Loucy (cell line): ENCODE data around the gene SMAD5.

ENCODE experiments used
- H2AFZ ChIP-seq: fragments of 200-600 bp; sonication (generic); 2 replicates; pipeline ENCODE4 v1.6.0; 2016; ENCODE audit warnings: antibody characterized with exemption, mild to moderate bottlenecking, low read length, moderate library complexity
- H3F3A ChIP-seq: fragments of 200-600 bp; 2 replicates; pipeline ENCODE4 v1.6.0; 2016; ENCODE audit warnings: antibody characterized with exemption, low read depth, mild to moderate bottlenecking
- H3K27me3 ChIP-seq: fragments of 200-600 bp; sonication (generic); 2 replicates; pipeline ENCODE4 v1.6.1; 2014; ENCODE audit warnings: low read length, mild to moderate bottlenecking; ENCODE audit not compliant: insufficient read depth, poor library complexity, severe bottlenecking
- H3K36me3 ChIP-seq: fragments of 200-600 bp; sonication (generic); 2 replicates; pipeline ENCODE4 v1.6.1; 2016; ENCODE audit warnings: low read length; ENCODE audit not compliant: insufficient read depth
- H3K4me1 ChIP-seq: fragments of 200-600 bp; sonication (generic); 2 replicates; pipeline ENCODE4 v1.5.1; 2014; ENCODE audit warnings: low read length, mild to moderate bottlenecking; ENCODE audit not compliant: insufficient read depth, poor library complexity, severe bottlenecking
- H3K4me2 ChIP-seq: fragments of 200-600 bp; sonication (generic); 2 replicates; pipeline ENCODE4 v1.6.0; 2014; ENCODE audit warnings: antibody characterized with exemption, low read length, low read depth, mild to moderate bottlenecking; ENCODE audit not compliant: poor library complexity, severe bottlenecking
- H3K4me3 ChIP-seq: fragments of 200-600 bp; sonication (generic); 2 replicates; pipeline ENCODE4 v1.5.1; 2014; ENCODE audit warnings: low read length, mild to moderate bottlenecking, mixed read lengths; ENCODE audit not compliant: poor library complexity, severe bottlenecking
- H3K79me2 ChIP-seq: fragments of 200-600 bp; sonication (generic); 2 replicates; pipeline ENCODE4 v1.6.1; 2014; ENCODE audit warnings: low read length; ENCODE audit not compliant: insufficient read depth
- H3K9ac ChIP-seq: fragments of 200-600 bp; sonication (generic); 2 replicates; pipeline ENCODE4 v1.6.0; 2014; ENCODE audit warnings: mild to moderate bottlenecking, low read depth, low read length, moderate library complexity; ENCODE audit not compliant: poor library complexity, severe bottlenecking
- H3K9me2 ChIP-seq: fragments of 200-600 bp; sonication (generic); replicated peaks from 2 replicates; pipeline ENCODE4 v1.6.1; 2016; ENCODE audit warnings: low read depth, low read length, mixed read lengths
- H3K9me3 ChIP-seq: fragments of 200-600 bp; sonication (generic); 2 replicates; pipeline ENCODE4 v1.6.1; 2014; ENCODE audit warnings: mild to moderate bottlenecking, antibody characterized with exemption, low read length, low read depth; ENCODE audit not compliant: insufficient read depth
- H4K20me1 ChIP-seq: fragments of 200-600 bp; sonication (generic); 2 replicates; pipeline ENCODE4 v1.6.0; 2014; ENCODE audit warnings: antibody characterized with exemption, low read length, mild to moderate bottlenecking; ENCODE audit not compliant: insufficient read depth, poor library complexity, severe bottlenecking
- EZH2phosphoT487 ChIP-seq: fragments of 200-600 bp; IDR thresholded peaks from 2 replicates; pipeline ENCODE4 v1.6.1; 2018; ENCODE audit warnings: antibody characterized with exemption, mild to moderate bottlenecking, moderate library complexity, borderline replicate concordance
- TF ChIP-seq, protein P1 (sequence below): fragments of 200-600 bp; sonication (generic); conservative IDR thresholded peaks from 2 replicates; pipeline ENCODE4 v1.5.1; 2014; ENCODE audit warnings: mild to moderate bottlenecking, antibody characterized with exemption, low read length

The SMAD5 gene

DNA sequence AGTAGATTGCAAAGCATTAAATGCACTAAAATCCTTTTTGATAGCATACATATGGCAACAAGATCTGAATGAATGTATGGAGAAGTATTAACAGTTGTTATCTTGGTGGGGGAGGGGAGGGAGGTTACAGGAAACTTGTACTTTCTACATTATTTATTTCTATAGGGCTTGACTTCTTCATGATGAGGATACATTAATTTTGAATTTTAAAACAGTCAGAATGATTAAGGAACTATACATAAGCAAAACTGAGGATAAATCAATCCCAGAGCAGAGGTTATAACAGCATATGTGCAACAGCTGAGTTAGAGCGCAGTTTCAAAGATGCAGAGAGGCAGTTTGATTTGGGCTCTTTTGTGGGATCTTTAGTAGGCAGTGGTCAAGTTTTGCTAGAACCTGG, 23.9 kb upstream of the SMAD5 start:
- Histone ChIP-seq H3K4me2 (no peak overlapping the region), H2AFZ (no peak overlapping the region), H3K27me3 (no peaks in the 10 kb centered on the region), H3K4me3 (no peak overlapping the region), H3K4me1 (no peaks in the 10 kb centered on the region), H3K36me3 (no peaks in the 10 kb centered on the region), H3K9ac (no peak overlapping the region), H4K20me1 (no peaks in the 10 kb centered on the region), H3K79me2 (no peaks in the 10 kb centered on the region), H3F3A (no peaks in the 10 kb centered on the region), H3K9me3 (no peaks in the 10 kb centered on the region), H3K9me2 (no peaks in the 10 kb centered on the region)
- TF ChIP-seq, protein P1, sequence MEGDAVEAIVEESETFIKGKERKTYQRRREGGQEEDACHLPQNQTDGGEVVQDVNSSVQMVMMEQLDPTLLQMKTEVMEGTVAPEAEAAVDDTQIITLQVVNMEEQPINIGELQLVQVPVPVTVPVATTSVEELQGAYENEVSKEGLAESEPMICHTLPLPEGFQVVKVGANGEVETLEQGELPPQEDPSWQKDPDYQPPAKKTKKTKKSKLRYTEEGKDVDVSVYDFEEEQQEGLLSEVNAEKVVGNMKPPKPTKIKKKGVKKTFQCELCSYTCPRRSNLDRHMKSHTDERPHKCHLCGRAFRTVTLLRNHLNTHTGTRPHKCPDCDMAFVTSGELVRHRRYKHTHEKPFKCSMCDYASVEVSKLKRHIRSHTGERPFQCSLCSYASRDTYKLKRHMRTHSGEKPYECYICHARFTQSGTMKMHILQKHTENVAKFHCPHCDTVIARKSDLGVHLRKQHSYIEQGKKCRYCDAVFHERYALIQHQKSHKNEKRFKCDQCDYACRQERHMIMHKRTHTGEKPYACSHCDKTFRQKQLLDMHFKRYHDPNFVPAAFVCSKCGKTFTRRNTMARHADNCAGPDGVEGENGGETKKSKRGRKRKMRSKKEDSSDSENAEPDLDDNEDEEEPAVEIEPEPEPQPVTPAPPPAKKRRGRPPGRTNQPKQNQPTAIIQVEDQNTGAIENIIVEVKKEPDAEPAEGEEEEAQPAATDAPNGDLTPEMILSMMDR: no peak
- TF ChIP-seq EZH2phosphoT487: no peak

DNA sequence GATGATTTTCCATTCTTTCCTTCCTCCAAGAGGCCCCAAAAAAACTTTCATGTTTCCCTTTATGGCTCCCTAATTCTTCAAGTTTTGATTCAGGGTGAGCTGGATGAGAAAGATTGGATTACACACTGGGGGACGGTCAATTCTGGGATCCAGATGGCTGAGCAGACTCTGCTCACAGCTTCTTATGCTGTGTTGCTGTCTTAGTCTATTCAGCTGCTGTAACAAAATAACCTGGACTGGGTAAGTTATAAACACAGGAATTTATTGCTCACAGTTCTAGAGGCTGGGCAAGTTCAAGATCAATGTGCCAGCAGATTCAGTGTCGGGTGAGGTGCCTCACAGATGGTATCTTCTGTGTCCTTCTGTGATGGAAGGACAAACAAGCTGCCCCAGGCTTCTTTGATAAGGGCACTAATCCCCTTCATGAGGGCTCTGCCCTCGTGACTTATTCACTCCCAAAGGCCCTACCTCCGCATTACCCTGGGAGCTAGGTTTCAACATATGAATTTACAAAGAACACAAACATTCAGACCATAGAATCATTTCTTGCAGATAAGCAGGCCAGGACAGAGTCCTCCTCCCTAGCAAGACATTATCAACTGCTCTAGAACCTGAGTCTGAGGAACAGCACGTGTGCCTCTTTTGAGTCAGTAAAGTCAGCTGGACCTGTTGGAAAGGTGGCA, 23.1 kb upstream of the SMAD5 start:
- no peaks in the 10 kb centered on the region for H3K27me3 ChIP-seq
- no peak overlapping the region for H3K9ac ChIP-seq
- no peaks in the 10 kb centered on the region for H3K9me3 ChIP-seq
- TF ChIP-seq EZH2phosphoT487: no peak
- TF ChIP-seq, protein P1: no peak
- H3K4me3 ChIP-seq: no peak overlapping the region
- H3K79me2 ChIP-seq: no peaks in the 10 kb centered on the region
- no peaks in the 10 kb centered on the region for H3K9me2 ChIP-seq
- peaks cover under 1% of the 10 kb centered on the region for H3K4me1 ChIP-seq
- H2AFZ ChIP-seq: no peak overlapping the region
- no peaks in the 10 kb centered on the region for H3F3A ChIP-seq
- H3K4me2 ChIP-seq: no peak overlapping the region
- no peaks in the 10 kb centered on the region for H3K36me3 ChIP-seq
- no peaks in the 10 kb centered on the region for H4K20me1 ChIP-seq

DNA sequence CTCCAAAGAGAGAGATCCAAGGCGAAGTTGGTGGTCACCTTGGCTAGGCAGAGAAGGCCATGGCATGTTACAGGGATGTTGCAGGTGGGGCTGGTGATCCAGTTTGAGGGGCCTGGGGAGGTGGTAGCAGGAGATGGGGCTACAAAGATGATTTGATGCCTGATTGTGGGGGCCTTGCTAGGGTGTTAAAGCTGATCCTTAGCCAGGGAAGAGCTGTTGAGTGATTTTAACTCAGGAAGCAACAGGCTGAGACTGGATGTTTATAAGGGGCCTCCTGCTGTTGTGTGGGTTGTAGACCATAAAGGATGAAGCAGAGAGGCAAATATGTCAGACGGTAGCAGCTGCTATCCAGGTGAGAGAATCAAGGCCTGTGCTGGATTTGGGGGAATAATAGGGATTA, 19.0 kb upstream of the SMAD5 start:
- H3K36me3 ChIP-seq: no peaks in the 10 kb centered on the region
- no peak overlapping the region for H2AFZ ChIP-seq
- H3K79me2 ChIP-seq: no peaks in the 10 kb centered on the region
- peaks cover 3% of the 10 kb centered on the region for H3K4me1 ChIP-seq
- H3K27me3 ChIP-seq: no peaks in the 10 kb centered on the region
- H3K4me3 ChIP-seq: no peak overlapping the region
- TF ChIP-seq EZH2phosphoT487: no peak
- TF ChIP-seq, protein P1: no peak
- H3F3A ChIP-seq: no peaks in the 10 kb centered on the region
- H3K9me2 ChIP-seq: no peaks in the 10 kb centered on the region
- no peaks in the 10 kb centered on the region for H4K20me1 ChIP-seq
- H3K9ac ChIP-seq: no peak overlapping the region
- H3K9me3 ChIP-seq: no peaks in the 10 kb centered on the region
- H3K4me2 ChIP-seq: no peak overlapping the region
